ENCODE measurements around the gene ZFAND2A. TPM values are rescaled to one million over a fixed set of nuclear protein-coding genes. Genes with fewer than 3 reads are reported as not detected.

ZFAND2A gene
- total RNA-seq, 1 donor from 2014 or later: 34.5 TPM

DNA sequence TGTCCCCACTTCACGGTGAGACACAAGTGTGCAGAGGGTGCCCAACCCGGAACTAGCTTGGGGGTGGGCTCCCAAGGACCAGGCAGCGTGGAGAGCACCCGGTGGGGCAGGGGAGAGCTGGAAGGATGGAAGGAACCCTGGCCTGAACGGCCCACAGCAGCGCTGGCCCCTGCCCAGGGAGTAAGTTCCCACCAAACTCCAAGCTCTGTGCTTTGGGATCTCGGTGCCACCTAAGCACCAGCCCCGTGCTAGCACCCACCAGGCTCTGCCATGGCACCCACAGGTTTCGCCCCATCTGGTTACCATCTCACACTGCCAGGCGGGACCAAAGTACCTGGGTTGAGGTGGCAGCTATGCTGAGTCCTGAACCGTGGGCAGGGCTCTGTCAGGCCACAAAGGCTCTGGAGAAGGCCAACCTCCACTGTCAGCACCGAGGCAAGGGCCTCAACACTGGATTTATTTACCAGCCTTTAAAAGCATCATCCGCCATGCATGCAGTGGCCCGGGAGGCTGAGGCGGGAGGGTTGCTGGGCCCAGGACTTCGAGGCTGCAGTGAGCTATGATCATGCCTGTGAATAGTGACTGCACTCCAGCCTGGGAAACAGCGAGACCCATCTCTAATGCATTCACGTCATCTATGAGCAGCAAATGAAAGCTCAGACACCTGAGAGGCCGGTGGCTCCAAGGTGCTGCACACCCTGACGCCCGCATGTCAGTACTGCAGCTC, 56.0 kb downstream of the ZFAND2A start:
- peaks cover 4% of the 10 kb centered on the region for H3K27me3 Mint-ChIP-seq (ENCODE audit: unreplicated experiment)
- no peak overlapping the region for H3K27ac Mint-ChIP-seq (ENCODE audit: unreplicated experiment)
- peaks cover 21% of the 10 kb centered on the region for H3K4me1 Mint-ChIP-seq (ENCODE audit: low read depth, unreplicated experiment)
- no peak for DNase-seq
- H3K4me3 Mint-ChIP-seq (ENCODE audit: unreplicated experiment): no peak overlapping the region
- peaks cover 9% of the 10 kb centered on the region for H3K9me3 Mint-ChIP-seq (ENCODE audit: unreplicated experiment)
- no peaks in the 10 kb centered on the region for H3K36me3 Mint-ChIP-seq (ENCODE audit: unreplicated experiment)
- TF ChIP-seq, protein P1, sequence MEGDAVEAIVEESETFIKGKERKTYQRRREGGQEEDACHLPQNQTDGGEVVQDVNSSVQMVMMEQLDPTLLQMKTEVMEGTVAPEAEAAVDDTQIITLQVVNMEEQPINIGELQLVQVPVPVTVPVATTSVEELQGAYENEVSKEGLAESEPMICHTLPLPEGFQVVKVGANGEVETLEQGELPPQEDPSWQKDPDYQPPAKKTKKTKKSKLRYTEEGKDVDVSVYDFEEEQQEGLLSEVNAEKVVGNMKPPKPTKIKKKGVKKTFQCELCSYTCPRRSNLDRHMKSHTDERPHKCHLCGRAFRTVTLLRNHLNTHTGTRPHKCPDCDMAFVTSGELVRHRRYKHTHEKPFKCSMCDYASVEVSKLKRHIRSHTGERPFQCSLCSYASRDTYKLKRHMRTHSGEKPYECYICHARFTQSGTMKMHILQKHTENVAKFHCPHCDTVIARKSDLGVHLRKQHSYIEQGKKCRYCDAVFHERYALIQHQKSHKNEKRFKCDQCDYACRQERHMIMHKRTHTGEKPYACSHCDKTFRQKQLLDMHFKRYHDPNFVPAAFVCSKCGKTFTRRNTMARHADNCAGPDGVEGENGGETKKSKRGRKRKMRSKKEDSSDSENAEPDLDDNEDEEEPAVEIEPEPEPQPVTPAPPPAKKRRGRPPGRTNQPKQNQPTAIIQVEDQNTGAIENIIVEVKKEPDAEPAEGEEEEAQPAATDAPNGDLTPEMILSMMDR (IDR thresholded peaks at IDR 0.05; ENCODE audit: partially characterized antibody, unreplicated experiment): no peak

DNA sequence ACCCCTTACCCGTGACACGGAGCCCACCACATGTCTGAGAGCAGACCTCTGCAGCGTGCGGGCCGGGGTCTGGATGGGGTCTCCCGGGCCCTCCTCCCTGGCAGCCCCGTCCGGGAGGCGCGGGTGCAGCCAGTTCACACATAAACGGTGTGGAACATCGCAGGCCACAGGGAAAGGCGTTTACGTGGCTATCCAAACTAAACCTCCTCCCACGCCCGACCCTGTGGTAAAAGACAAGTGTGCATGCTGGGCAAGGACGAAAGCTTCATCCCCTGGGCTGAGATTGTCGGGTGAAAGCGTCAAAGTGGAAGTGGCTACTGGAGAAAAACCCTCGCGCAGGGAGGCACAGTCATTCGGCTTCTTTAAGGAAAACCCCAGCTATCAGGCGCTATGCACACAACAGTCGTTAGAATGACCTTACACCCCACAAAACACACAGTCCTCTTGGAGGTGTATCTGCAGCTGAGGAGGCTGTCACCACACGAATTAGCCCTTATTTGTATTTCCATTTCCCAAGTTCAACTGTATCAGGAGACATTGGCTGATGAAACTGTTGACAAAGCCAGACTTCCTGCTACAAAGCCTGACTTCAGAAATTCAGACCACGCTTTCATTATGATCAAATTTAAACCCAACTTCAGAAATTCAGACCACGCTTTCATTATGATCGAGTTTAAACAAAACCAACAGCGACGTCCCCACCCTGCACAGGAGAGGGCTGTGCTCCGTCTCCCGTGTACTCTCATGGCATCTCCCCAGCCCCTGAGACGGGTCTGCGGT, 56.8 kb downstream of the ZFAND2A start:
- peaks cover 4% of the 10 kb centered on the region for H3K27me3 Mint-ChIP-seq (ENCODE audit: unreplicated experiment)
- H3K9me3 Mint-ChIP-seq (ENCODE audit: unreplicated experiment): peaks cover 10% of the 10 kb centered on the region
- peaks cover 3% of the 10 kb centered on the region for H3K36me3 Mint-ChIP-seq (ENCODE audit: unreplicated experiment)
- peaks cover 22% of the 10 kb centered on the region for H3K4me1 Mint-ChIP-seq (ENCODE audit: low read depth, unreplicated experiment)
- no peak for DNase-seq
- no peak overlapping the region for H3K4me3 Mint-ChIP-seq (ENCODE audit: unreplicated experiment)
- H3K27ac Mint-ChIP-seq (ENCODE audit: unreplicated experiment): no peak overlapping the region
- TF ChIP-seq, protein P1 (IDR thresholded peaks at IDR 0.05; ENCODE audit: partially characterized antibody, unreplicated experiment): no peak

Other genes with a start within 250 kb of the ZFAND2A start
- gene ADAP1, start 205.5 kb downstream of the ZFAND2A start, total RNA-seq (ENCODE audit: unreplicated experiment): 61.1 TPM
- gene COX19, start 184.6 kb downstream of the ZFAND2A start, total RNA-seq (ENCODE audit: unreplicated experiment): 18.4 TPM
- 1.3 TPM for gene CYP2W1, start 177.0 kb downstream of the ZFAND2A start, total RNA-seq (ENCODE audit: unreplicated experiment)
- 3.1 TPM for gene GPR146, start 115.7 kb downstream of the ZFAND2A start, total RNA-seq (ENCODE audit: unreplicated experiment)
- gene GPER1, start 72.1 kb downstream of the ZFAND2A start, total RNA-seq (ENCODE audit: unreplicated experiment): 0.59 TPM
- 106 TPM for gene UNCX, start 72.7 kb upstream of the ZFAND2A start, total RNA-seq (ENCODE audit: unreplicated experiment)